ENCODE measurements around the gene TPO.
"Not testable (repeated sequence)": the region's sequence is repeated elsewhere in the genome, so short reads cannot be mapped to it uniquely, and the experiment has no call there.

The TPO gene

GRCh38 chr2:1502891-1503304, 89.6 kb downstream of the TPO start:
- no peak for TF ChIP-seq POLR2A (IDR thresholded peaks at IDR 0.05; ENCODE audit: low read depth, low read length)
- no peak for DNase-seq (ENCODE audit: insufficient read length, low spot score)
- no peak for FAIRE-seq

DNA sequence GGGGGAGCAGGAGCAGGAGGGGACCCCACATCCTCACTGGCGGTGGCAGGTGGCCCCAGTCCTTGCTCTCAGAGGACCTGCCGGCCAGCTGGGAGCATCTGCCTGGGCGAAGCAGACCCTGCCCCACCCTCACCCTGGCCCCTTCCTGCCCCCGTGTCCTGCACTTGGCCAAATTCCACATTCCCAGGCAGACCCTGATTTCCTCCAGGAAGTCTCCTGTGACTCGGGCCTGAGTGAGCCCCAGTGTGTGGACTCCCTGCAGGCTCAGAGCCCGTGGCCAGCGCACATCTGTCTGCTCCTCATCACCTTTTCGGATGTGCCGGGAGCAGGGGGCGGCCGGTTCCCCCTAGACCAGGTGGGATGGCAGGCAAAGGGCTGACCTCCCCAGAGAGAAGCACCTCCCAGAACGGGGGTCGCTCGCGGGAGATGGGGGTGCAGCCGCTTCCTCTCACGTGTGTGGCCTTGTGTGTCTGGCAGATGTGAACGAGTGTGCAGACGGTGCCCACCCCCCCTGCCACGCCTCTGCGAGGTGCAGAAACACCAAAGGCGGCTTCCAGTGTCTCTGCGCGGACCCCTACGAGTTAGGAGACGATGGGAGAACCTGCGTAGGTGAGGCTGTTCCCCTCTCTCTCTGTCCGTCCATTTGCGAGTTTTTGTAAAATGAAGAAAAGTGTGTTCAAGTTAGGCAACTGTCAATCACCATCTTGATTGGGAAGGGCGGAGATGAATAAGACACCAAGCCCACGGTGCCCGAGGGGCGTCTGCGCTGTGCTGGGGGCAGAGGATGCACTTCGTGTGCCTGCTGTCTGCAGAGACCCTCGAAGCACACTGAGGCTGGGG, 90.4 kb downstream of the TPO start:
- no peak for FAIRE-seq
- TF ChIP-seq POLR2A (IDR thresholded peaks at IDR 0.05; ENCODE audit: low read depth, low read length) = no peak
- no peak for DNase-seq (ENCODE audit: insufficient read length, low spot score)

DNA sequence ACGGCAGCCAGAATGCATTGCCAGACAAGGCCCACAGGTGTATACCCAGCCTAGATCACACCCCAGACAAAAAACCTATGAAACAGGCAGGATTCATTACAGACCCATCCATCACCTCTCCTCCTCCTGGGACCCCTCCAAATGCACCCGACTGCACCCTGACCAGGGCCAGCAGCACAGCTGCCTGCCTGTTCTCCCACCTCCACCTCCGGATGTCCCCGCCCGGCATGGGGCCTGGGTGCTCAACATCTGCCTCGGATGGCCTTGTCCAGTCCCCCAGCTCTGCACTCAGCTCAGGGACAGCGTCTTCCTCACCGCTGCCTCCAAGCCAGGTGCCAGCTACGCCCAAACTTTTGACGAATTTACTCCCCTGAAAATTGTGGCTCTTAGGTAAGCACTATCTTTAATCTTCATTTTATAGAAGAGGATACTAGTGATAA, 91.1 kb downstream of the TPO start:
- DNase-seq (ENCODE audit: insufficient read length, low spot score) (no peak), FAIRE-seq (no peak)
- no peak for TF ChIP-seq POLR2A (IDR thresholded peaks at IDR 0.05; ENCODE audit: low read depth, low read length)

DNA sequence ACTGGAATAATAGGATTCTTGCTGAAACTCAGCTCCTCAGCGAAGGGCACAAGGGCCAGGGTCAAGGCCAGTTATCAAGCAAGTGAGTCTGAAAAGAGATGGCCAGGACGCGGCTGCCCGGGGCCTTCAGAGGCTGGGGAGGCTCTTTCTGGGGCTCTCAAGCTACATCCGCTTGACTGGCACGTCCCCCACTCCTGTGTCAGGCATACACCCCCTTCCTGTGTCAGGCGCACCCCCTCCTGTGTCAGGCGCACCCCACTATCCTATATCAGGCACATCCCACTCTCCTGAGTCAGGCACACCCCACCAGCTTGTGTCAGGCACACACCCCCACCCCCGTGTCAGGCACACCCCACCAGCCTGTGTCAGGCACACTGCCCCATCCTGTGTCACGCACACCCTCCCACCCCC, 91.8 kb downstream of the TPO start:
- no peak for FAIRE-seq
- TF ChIP-seq POLR2A (IDR thresholded peaks at IDR 0.05; ENCODE audit: low read depth, low read length) = no peak

GRCh38 chr2:1509271-1510065, 96.2 kb downstream of the TPO start:
- no peak for DNase-seq (ENCODE audit: insufficient read length, low spot score)
- no peak for FAIRE-seq
- TF ChIP-seq POLR2A (IDR thresholded peaks at IDR 0.05; ENCODE audit: low read depth, low read length) = no peak

More for the DNA sequence above, 91.8 kb downstream of the TPO start:
- no peak for DNase-seq (ENCODE audit: insufficient read length, low spot score)

- no peak for TF ChIP-seq POLR2A (IDR thresholded peaks at IDR 0.05; ENCODE audit: low read depth, low read length)
- FAIRE-seq = no peak
- no peak for DNase-seq (ENCODE audit: insufficient read length, low spot score)
Observed at GRCh38 chr2:1510176-1510575, 96.9 kb downstream of the TPO start.

DNA sequence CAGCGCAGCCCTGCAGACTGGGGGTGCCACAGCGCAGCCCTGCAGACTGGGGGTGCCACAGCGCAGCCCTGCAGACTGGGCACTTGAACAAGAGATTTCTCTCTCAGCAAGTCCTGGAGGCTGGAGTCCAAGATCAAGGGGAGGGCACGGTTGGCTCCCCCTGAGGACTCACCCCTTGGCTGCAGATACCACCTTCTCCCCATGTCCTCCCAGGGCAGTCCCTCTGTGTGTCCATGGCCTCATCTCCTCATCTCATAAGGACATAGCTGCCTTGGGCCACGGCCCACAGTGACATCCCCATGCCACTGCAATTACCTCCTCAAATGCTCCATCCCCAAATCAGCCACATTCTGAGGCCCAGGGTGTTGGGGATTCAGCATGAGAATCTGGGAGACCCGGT, 98.2 kb downstream of the TPO start:
- TF ChIP-seq POLR2A (IDR thresholded peaks at IDR 0.05; ENCODE audit: low read depth, low read length) = no peak
- no peak for FAIRE-seq
- DNase-seq (ENCODE audit: insufficient read length, low spot score) = no peak

DNA sequence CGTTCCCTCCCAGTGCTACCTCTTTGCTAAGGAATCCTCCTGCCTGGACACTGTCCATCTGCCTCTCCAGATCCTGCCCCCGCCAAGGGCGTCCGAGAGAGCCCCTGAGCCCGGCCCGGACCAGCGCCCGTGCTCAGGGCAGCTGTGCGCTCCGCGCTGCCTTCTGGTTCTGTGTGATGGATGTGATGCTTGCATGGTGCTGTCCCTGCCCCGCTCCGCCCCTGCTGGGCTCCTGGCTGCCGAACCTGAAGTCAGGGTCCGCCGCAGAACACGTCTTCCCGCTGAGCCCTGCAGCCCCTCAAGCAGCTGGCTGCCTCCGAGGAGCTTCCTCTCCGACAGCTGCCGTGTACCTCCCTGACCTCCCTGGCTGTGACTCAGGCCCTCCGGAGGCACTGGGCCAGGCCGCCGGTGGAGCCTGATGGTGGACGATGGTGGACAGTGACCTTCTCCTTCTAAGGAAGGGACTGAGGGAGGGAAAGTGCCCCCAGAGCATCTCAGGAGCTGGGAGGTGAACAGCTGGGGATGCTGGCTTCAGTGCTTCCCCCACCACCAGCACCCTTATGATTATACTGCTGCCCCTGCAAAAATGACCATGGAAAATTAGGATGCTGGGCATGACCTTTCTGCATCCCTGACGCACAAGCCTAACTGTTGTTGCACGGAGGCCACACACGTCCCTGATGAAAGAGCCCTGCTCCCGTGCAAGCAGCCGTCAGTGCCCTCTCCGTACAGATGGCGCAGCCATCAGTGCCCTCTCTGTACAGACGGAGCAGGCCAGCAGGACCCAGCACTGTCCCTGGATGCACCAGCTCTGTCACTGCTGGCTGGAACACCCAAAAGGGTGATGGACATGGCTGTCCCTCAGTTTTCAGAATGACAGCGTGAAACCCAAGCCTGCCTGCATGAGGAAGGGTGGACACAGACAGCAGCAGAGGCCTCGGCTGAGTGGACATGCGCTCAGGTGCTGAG, 99.3 kb downstream of the TPO start:
- no peak for TF ChIP-seq POLR2A (IDR thresholded peaks at IDR 0.05; ENCODE audit: low read depth, low read length)
- no peak for DNase-seq (ENCODE audit: insufficient read length, low spot score)
- FAIRE-seq = no peak

- FAIRE-seq (no peak), DNase-seq (ENCODE audit: insufficient read length, low spot score) (no peak)
- no peak for TF ChIP-seq POLR2A (IDR thresholded peaks at IDR 0.05; ENCODE audit: low read depth, low read length)
Observed at GRCh38 chr2:1514391-1515072, 101.3 kb downstream of the TPO start.

DNA sequence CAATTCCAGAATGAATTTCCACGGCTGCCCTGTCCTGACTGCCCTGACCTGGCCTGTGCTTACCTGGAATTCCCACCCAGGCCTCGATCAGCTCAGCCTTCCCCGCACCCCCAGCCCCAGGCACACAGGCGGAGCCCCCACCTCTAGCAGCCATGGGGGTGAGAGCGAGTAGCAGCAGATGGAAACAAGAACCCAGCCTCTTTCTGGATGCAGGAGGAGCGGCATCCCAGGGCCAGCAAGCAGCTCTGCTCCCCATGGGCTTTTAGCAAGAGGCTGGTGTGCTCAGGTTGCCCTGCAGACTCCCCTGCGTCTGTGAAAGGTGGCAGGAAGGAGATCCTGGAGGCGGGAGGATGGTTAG, 101.8 kb downstream of the TPO start:
- no peak for TF ChIP-seq POLR2A (IDR thresholded peaks at IDR 0.05; ENCODE audit: low read depth, low read length)
- DNase-seq (ENCODE audit: insufficient read length, low spot score) = no peak
- no peak for FAIRE-seq

DNA sequence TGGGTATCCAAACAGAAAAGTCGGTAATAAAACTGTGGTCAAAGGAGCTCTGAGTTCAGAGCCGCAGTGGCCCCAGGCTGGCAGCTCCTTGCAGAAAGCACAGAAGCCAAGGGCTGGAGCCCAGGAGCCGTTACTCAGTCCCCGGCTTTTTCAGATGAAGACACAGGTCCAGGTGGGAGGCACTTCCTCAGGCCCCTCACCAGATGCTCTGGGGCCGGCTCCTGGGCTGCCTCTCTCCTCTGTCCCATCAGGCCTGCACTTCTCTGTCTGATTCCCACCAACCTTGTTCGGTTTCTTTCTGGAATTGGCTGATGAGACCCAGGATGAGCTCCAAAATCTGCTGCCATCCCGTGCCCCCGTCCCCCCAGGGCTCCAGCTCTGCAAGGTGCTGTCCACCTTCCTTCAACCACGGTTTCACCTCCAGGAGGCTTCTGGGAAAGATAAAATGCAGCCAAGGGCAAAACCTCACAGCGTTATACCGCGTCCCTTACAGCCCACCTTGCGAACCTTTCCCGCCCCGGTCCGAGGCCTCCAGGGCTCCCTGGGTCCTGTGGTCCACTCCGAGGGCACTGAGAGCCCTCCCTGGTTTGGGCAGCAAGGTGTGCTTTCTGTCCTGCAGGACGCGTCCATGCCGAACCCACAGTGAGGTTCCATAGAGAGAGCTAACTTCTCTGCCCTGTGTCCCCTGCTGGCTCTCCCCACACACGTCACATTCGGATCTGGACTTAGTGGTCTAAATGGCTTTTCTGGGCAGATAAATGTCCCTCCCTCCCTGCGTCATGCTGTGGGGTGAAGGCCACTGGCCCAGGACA, 102.9 kb downstream of the TPO start:
- TF ChIP-seq POLR2A (IDR thresholded peaks at IDR 0.05; ENCODE audit: low read depth, low read length) = no peak
- no peak for DNase-seq (ENCODE audit: insufficient read length, low spot score)

GRCh38 chr2:1516798-1517060, 103.5 kb downstream of the TPO start:
- TF ChIP-seq POLR2A (IDR thresholded peaks at IDR 0.05; ENCODE audit: low read depth, low read length) = no peak
- DNase-seq (ENCODE audit: insufficient read length, low spot score) (no peak), FAIRE-seq (no peak)

More for the DNA sequence above, 102.9 kb downstream of the TPO start:
- FAIRE-seq = no peak

GRCh38 chr2:1517291-1517690, 104.0 kb downstream of the TPO start:
- FAIRE-seq; DNase-seq (ENCODE audit: insufficient read length, low spot score): not testable (repeated sequence)
